GM12891 (cell line): ENCODE results near the gene ARL13A.

Source experiments
- PAX5 ChIP-seq: IDR thresholded peaks from 2 replicates; pipeline ENCODE4 v1.6.1; 2011; ENCODE audit warnings: low read length, moderate library complexity, mild to moderate bottlenecking; ENCODE audit not compliant: insufficient read depth, severe bottlenecking
- POLR2A ChIP-seq: IDR thresholded peaks from 2 replicates; pipeline ENCODE4 v1.6.1; 2011; ENCODE audit warnings: low read depth, low read length, control low read depth
- POLR2AphosphoS5 ChIP-seq: IDR thresholded peaks from 2 replicates; pipeline ENCODE4 v1.6.1; 2011; ENCODE audit warnings: low read depth, low read length, control low read depth
- POU2F2 ChIP-seq: IDR thresholded peaks from 2 replicates; pipeline ENCODE4 v1.6.1; 2011; ENCODE audit warnings: low read depth, mild to moderate bottlenecking, control low read depth, low read length, moderate library complexity
- SPI1 ChIP-seq: IDR thresholded peaks from 2 replicates; pipeline ENCODE4 v1.6.1; 2011; ENCODE audit warnings: low read depth, low read length, control low read depth
- TAF1 ChIP-seq: IDR thresholded peaks from 2 replicates; pipeline ENCODE4 v1.6.1; 2011; ENCODE audit warnings: low read depth, low read length, control low read depth

- TF ChIP-seq POLR2A (no peak), POLR2AphosphoS5 (no peak), TAF1 (no peak), PAX5 (no peak), POU2F2 (no peak), SPI1 (no peak)
These were observed 59.1 kb downstream of the ARL13A start for GRCh38 chrX:101028562-101028961.
